Gastroesophageal sphincter (tissue), 4 donors: ENCODE results near the gene HSD17B3. TPM values are rescaled to one million over a fixed set of nuclear protein-coding genes. Genes with fewer than 3 reads are reported as not detected.
A peak's percentile ranks its signal among the peaks of the same experiment; 100 is the strongest.
"Not testable (repeated sequence)": the region's sequence is repeated elsewhere in the genome, so short reads cannot be mapped to it uniquely, and the experiment has no call there.

Source experiments
- ATAC-seq: fragments of 150-250 bp; one replicate; pipeline ENCODE4 v1.9.1; 2016; ENCODE audit warnings: mild to moderate bottlenecking, moderate library complexity
- H3K27ac ChIP-seq, 4 donors: fragments of 200-600 bp; sonication (generic) in 3 of 4; 1 replicate in 3 of 4; 2 replicates in 1 of 4; pipeline ENCODE4 v1.5.1; 2016 to 2019
- H3K27me3 ChIP-seq: fragments of 200-600 bp; sonication (generic); one replicate; pipeline ENCODE4 v1.5.1; 2019
- H3K36me3 ChIP-seq, 2 donors: fragments of 200-600 bp; sonication (generic); one replicate each; pipeline ENCODE4 v1.5.1; 2019; ENCODE audit warnings: control low read depth in 1 of 2
- H3K4me1 ChIP-seq, 3 donors: fragments of 200-600 bp; sonication (generic); 1 replicate in 2 of 3; 2 replicates in 1 of 3; pipeline ENCODE4 v1.5.1; 2016 to 2019; ENCODE audit warnings: control low read depth in 2 of 3
- H3K4me3 ChIP-seq, 2 donors: fragments of 200-600 bp; sonication (generic); one replicate each; pipeline ENCODE4 v1.5.1; 2019; ENCODE audit warnings: mild to moderate bottlenecking in 1 of 2, moderate library complexity in 1 of 2
- H3K9me3 ChIP-seq, 3 donors: fragments of 200-600 bp; sonication (generic); one replicate each; pipeline ENCODE4 v1.5.1; 2017 to 2019; ENCODE audit warnings: control low read depth in 2 of 3
- EP300 ChIP-seq: sonication (generic); formaldehyde crosslinking; IDR thresholded peaks from one replicate; pipeline ENCODE4 v1.6.1; 2017; ENCODE audit warnings: antibody characterized with exemption, mild to moderate bottlenecking
- POLR2A ChIP-seq, 2 donors: fragments of 450-650 bp; IDR thresholded peaks; one replicate each; pipeline ENCODE4 v1.6.1; 2017; ENCODE audit warnings: antibody characterized with exemption in 2 of 2, mild to moderate bottlenecking in 2 of 2, moderate library complexity in 1 of 2
- POLR2AphosphoS5 ChIP-seq: sonication (generic); formaldehyde crosslinking; IDR thresholded peaks from one replicate; pipeline ENCODE4 v1.6.1; 2017; ENCODE audit warnings: antibody characterized with exemption
- WGBS, 2 donors: methylation state at CpG; one replicate each; pipeline ENCODE4 v1.1.5; 2018; ENCODE audit warnings: low coverage in 1 of 2; 5-methylcytosine and 5-hydroxymethylcytosine counted together
- total RNA-seq, 4 donors: library from RNA; depleted of rRNA; stranded (reverse); fragments of >200 nt; gene quantifications; one replicate each; pipeline ENCODE4 v1.1.0, GENCODE V29; 2016
- TF ChIP-seq, protein P1 (sequence below), 4 experiments: fragments of 200-600 bp in 2 of 4; fragments of 450-650 bp in 2 of 4; sonication (generic) in 1 of 4; IDR thresholded peaks; one replicate each; pipeline ENCODE4 v1.5.1; 2017 to 2019; ENCODE audit warnings: antibody characterized with exemption in 4 of 4, mild to moderate bottlenecking in 2 of 4, moderate library complexity in 2 of 4

The HSD17B3 gene
- total RNA-seq, 4 donors from 2014 or later = 0.40 to 0.81 (median 0.78) TPM; not detected in 1

DNA sequence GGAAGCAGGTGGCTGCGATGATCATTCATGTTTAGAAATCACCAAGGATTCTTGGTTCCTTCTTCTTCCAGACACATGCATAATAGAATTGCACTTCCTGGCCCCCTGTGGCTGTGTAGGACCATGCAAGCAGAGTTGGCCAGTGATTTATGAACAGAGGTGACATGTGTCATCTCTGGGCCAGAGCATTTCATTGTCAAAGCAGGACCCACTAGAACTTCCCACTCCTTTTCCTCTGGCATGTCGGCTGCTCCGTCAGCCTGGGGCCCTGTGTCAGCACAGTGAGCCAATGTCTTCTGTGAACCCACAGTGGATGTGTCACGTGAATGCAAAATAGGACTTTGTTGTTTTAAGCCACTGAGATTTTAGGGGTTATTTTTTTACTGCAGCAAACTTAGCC lies 59.2 kb downstream of the HSD17B3 start:
- no peaks in the 10 kb centered on the region for H3K36me3 ChIP-seq
- no peaks in the 10 kb centered on the region for H3K9me3 ChIP-seq
- no peaks in the 10 kb centered on the region for H3K27me3 ChIP-seq
- no peak for ATAC-seq
- TF ChIP-seq POLR2A (IDR thresholded peaks at IDR 0.05) = no peak
- H3K4me3 ChIP-seq = no peak overlapping the region
- H3K4me1 ChIP-seq = no peaks in the 10 kb centered on the region
- H3K27ac ChIP-seq = no peak overlapping the region
- 50% methylated on average over 1 to 2 of the region's 4 CpGs for WGBS, 2 donors

DNA sequence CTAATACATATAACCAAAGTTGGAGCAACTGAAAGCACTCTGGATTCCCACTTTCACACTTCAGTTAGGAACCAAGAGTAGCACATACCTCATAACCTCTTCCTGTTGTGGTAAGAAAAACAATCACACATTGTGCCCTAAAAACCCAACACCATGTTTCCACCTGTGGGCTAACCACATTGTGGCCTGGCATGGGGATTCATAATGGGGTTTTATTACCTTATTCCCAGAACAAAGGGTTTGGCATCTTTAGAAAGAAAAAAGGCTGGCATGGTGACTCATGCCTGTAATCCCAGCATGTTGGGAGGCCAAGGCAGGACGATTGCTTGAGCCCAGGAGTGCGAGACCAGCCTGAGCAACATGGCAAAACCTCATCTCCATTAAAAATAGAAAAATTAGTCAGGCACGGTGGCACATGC lies 60.6 kb downstream of the HSD17B3 start:
- no peak for TF ChIP-seq POLR2A (IDR thresholded peaks at IDR 0.05)
- TF ChIP-seq EP300 = no peak
- no peaks in the 10 kb centered on the region for H3K36me3 ChIP-seq
- ATAC-seq = no peak
- no peak overlapping the region for H3K4me3 ChIP-seq
- H3K9me3 ChIP-seq = no peaks in the 10 kb centered on the region
- 80% methylated on average over 2 of the region's 3 CpGs; no CpG with 5 or more reads in 1 of the 2 donors for WGBS, 2 donors
- no peaks in the 10 kb centered on the region for H3K4me1 ChIP-seq
- no peaks in the 10 kb centered on the region for H3K27me3 ChIP-seq
- no peak overlapping the region for H3K27ac ChIP-seq

DNA sequence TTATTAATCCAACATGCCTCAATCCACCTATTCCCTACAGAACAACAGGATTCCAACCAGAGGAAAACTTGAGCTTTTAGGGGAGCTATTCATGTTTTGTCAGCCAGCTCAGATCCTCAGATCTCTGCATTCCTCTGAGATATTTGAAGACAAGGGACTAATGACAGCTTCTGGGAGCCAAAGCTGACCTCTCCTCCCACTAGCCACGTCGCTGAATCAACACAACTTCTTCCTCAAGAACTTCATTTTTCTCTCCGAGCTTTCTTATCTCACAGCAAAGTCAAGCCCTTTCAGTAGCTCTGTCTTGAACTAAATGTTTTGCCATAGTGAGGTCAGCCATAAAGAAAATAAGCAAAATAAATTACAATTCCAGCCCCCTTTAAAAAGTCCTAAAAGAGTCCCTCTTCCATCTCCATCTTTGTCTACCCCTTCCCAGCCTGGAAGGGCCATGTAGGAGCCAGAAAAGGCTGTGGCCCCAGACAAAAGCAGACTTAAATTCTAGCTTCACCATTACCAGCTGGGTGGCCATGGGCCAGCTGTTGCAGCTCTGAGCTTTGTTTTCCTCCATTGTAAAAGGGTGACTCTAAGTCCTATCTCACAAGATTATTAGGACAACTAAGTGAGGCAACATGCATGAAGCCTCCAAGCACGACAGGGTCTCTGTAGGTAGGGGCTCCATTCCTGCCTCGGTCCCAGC lies 65.0 kb downstream of the HSD17B3 start:
- H3K4me1 ChIP-seq = peaks cover 0 to 15% (median 0%) of the 10 kb centered on the region in 3 donors
- TF ChIP-seq POLR2AphosphoS5 (no peak), EP300 (no peak), POLR2A (IDR thresholded peaks at IDR 0.05) (no peak)
- TF ChIP-seq, protein P1, sequence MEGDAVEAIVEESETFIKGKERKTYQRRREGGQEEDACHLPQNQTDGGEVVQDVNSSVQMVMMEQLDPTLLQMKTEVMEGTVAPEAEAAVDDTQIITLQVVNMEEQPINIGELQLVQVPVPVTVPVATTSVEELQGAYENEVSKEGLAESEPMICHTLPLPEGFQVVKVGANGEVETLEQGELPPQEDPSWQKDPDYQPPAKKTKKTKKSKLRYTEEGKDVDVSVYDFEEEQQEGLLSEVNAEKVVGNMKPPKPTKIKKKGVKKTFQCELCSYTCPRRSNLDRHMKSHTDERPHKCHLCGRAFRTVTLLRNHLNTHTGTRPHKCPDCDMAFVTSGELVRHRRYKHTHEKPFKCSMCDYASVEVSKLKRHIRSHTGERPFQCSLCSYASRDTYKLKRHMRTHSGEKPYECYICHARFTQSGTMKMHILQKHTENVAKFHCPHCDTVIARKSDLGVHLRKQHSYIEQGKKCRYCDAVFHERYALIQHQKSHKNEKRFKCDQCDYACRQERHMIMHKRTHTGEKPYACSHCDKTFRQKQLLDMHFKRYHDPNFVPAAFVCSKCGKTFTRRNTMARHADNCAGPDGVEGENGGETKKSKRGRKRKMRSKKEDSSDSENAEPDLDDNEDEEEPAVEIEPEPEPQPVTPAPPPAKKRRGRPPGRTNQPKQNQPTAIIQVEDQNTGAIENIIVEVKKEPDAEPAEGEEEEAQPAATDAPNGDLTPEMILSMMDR (IDR thresholded peaks at IDR 0.05) = no peak

DNA sequence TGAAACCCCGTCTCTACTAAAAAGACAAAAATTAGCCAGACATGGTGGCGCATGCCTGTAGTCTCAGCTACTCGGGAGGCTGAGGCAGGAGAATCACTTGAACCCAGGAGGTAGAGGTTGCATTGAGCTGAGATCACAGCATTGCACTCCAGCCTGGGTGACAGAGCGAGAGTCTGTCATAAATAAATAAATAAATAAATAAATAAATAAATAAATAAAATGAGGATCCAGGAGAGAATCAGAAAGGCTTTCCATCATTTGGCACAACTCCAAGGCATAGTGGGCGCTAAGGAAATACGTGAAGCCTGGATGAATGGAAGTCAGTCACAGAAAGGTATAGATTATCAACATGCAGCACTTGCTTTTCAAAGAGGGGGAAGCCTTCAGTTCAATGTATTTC lies 65.6 kb downstream of the HSD17B3 start:
- not testable (repeated sequence) for H3K9me3 ChIP-seq, ATAC-seq, H3K27me3 ChIP-seq, H3K27ac ChIP-seq, H3K4me3 ChIP-seq, H3K36me3 ChIP-seq
- peaks cover 0 to 15% (median 0%) of the 10 kb centered on the region in 3 donors for H3K4me1 ChIP-seq
- WGBS, 2 donors = 53 to 62% methylated on average over 2 to 3 of the region's 6 CpGs

More for the DNA sequence above, 65.0 kb downstream of the HSD17B3 start:
- 57 to 68% methylated on average over 4 to 5 of the region's 5 CpGs for WGBS, 2 donors
- no peaks in the 10 kb centered on the region for H3K27me3 ChIP-seq
- H3K9me3 ChIP-seq = no peaks in the 10 kb centered on the region
- no peak overlapping the region for H3K27ac ChIP-seq
- no peak overlapping the region for H3K4me3 ChIP-seq
- ATAC-seq = no peak
- no peaks in the 10 kb centered on the region for H3K36me3 ChIP-seq

DNA sequence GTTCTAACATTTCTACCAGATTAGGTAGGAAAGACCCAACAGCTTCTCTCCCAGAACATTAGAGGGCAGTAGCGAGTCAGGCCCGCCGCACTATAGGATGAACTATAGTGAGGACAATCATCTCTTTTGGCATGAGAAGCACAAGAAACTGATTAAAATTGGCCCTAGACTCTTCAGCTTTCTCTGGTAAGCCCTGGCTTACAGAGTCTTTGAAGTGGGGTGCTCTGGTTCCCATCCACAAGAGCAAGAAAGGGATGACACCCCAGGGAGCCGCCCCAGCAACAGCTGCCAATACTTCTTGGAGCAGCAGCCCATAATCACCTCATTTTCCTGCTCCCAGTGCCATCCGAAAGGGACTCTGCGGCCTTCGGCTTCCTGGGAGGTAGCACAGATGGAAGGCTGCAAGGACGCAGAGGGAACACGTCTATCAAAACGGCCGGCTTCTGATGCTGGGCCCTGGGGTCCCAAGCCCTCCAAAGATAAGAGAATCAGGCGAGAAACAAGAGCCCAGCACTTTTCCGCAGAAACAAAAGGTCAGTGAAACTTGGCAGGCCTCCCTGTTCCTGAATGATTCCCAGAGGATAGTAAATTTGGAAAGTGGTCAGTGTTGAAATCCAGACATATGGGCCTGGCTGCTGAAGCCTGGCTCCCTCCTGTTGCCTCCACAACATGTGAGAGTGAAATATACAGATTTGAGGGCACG lies 69.3 kb downstream of the HSD17B3 start:
- H3K36me3 ChIP-seq = no peaks in the 10 kb centered on the region
- no peak for TF ChIP-seq POLR2A (IDR thresholded peaks at IDR 0.05)
- no peak for TF ChIP-seq EP300
- peak; percentile 43 for TF ChIP-seq POLR2AphosphoS5
- TF ChIP-seq, protein P1 (IDR thresholded peaks at IDR 0.05) = peak; percentile 71 to 90 (median 80)
- H3K27me3 ChIP-seq = no peaks in the 10 kb centered on the region
- peak; percentile 78 for ATAC-seq
- 3 to 22% methylated on average over 5 to 8 of the region's 14 CpGs for WGBS, 2 donors
- H3K4me1 ChIP-seq = peaks cover 0 to 15% (median 0%) of the 10 kb centered on the region in 3 donors
- H3K4me3 ChIP-seq = peak overlapping the region in 1 of 2 donors; percentile 27
- H3K27ac ChIP-seq = peak overlapping the region; percentile 4 to 72 (median 50)
- H3K9me3 ChIP-seq = no peaks in the 10 kb centered on the region

DNA sequence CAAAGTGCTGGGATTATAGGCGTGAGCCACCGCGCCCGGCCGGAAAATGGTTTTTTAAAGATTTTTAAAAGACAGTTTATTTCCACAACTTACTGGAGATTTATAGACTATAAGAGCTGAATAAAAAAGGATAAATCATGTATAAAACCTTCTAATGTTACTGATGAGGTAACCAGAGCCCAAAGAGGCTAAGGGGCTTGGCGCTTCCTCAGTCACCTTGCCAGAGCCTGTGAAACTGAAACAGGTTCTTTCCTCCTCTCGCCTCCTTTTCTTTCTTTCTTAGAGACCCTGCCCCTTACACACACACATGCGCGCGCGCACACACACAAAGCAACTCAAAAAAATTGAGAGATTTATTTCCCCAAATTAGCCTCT lies 69.8 kb downstream of the HSD17B3 start:
- no peak for TF ChIP-seq POLR2A (IDR thresholded peaks at IDR 0.05)
- TF ChIP-seq EP300 = no peak
- no peak for TF ChIP-seq POLR2AphosphoS5
- TF ChIP-seq, protein P1 (IDR thresholded peaks at IDR 0.05) = no peak
- peak overlapping the region in 3 of 4 donors; percentile 30 to 72 (median 70) for H3K27ac ChIP-seq
- H3K4me3 ChIP-seq = no peak overlapping the region

More for the DNA sequence above, 69.8 kb downstream of the HSD17B3 start:
- ATAC-seq = no peak
- H3K9me3 ChIP-seq = no peaks in the 10 kb centered on the region
- H3K36me3 ChIP-seq = no peaks in the 10 kb centered on the region
- H3K4me1 ChIP-seq = peaks cover 0 to 15% (median 0%) of the 10 kb centered on the region in 3 donors
- WGBS, 2 donors = 39 to 67% methylated on average over 3 to 5 of the region's 11 CpGs
- H3K27me3 ChIP-seq = no peaks in the 10 kb centered on the region
